ENCODE measurements around the gene SCN5A. TPM values are rescaled to one million over a fixed set of nuclear protein-coding genes. Genes with fewer than 3 reads are reported as not detected.

SCN5A gene
- total RNA-seq, 2 experiments from 2014 or later, result 0.08 to 0.37 TPM

- CTCF ChIA-PET, result interaction anchor here (0.9 kb wide), 1 partner anchor 97 kb away, joined by 3 read pairs; no protein-coding TSS in a partner anchor
- H3K4me3 Mint-ChIP-seq, result no peak overlapping the region
- no peaks in the 10 kb centered on the region for H3K4me1 Mint-ChIP-seq (ENCODE audit: low read depth)
- H3K27me3 Mint-ChIP-seq (ENCODE audit: low read depth), result no peaks in the 10 kb centered on the region
- H3K27ac Mint-ChIP-seq, result no peak overlapping the region
- ATAC-seq, result no peak
- no peak for DNase-seq
- H3K9me3 Mint-ChIP-seq (ENCODE audit: insufficient read depth), result no peaks in the 10 kb centered on the region
- H3K36me3 Mint-ChIP-seq (ENCODE audit: low read depth), result no peaks in the 10 kb centered on the region
- POLR2A ChIA-PET, result no interaction called here
Measured at GRCh38 chr3:38618343-38618742, 31.1 kb downstream of the SCN5A start.

GRCh38 chr3:38617586-38617985 is 31.9 kb downstream of the SCN5A start:
- Mint-ChIP-seq H3K4me3 (no peak overlapping the region), H3K27ac (no peak overlapping the region), H3K9me3 (ENCODE audit: insufficient read depth) (no peaks in the 10 kb centered on the region), H3K27me3 (ENCODE audit: low read depth) (no peaks in the 10 kb centered on the region), H3K4me1 (ENCODE audit: low read depth) (no peaks in the 10 kb centered on the region), H3K36me3 (ENCODE audit: low read depth) (no peaks in the 10 kb centered on the region)
- ChIA-PET POLR2A (no interaction called here), CTCF (no interaction called here)
- no peak for ATAC-seq
- no peak for DNase-seq

- Mint-ChIP-seq H3K36me3 (ENCODE audit: low read depth) (no peaks in the 10 kb centered on the region), H3K4me1 (ENCODE audit: low read depth) (no peaks in the 10 kb centered on the region), H3K9me3 (ENCODE audit: insufficient read depth) (no peaks in the 10 kb centered on the region), H3K4me3 (no peak overlapping the region), H3K27me3 (ENCODE audit: low read depth) (no peaks in the 10 kb centered on the region), H3K27ac (no peak overlapping the region)
- ChIA-PET POLR2A (no interaction called here), CTCF (no interaction called here)
- ATAC-seq (no peak), DNase-seq (no peak)
Measured at GRCh38 chr3:38617137-38617536, 32.4 kb downstream of the SCN5A start.

GRCh38 chr3:38616658-38617057 is 32.8 kb downstream of the SCN5A start:
- ATAC-seq (no peak), DNase-seq (no peak)
- Mint-ChIP-seq H3K36me3 (ENCODE audit: low read depth) (no peaks in the 10 kb centered on the region), H3K4me1 (ENCODE audit: low read depth) (no peaks in the 10 kb centered on the region), H3K27ac (no peak overlapping the region), H3K4me3 (no peak overlapping the region), H3K27me3 (ENCODE audit: low read depth) (no peaks in the 10 kb centered on the region), H3K9me3 (ENCODE audit: insufficient read depth) (no peaks in the 10 kb centered on the region)
- POLR2A ChIA-PET, result no interaction called here
- CTCF ChIA-PET, result no interaction called here

GRCh38 chr3:38616111-38616510 is 33.4 kb downstream of the SCN5A start:
- Mint-ChIP-seq H3K27ac (no peak overlapping the region), H3K4me3 (no peak overlapping the region), H3K36me3 (ENCODE audit: low read depth) (no peaks in the 10 kb centered on the region), H3K4me1 (ENCODE audit: low read depth) (no peaks in the 10 kb centered on the region), H3K27me3 (ENCODE audit: low read depth) (no peaks in the 10 kb centered on the region), H3K9me3 (ENCODE audit: insufficient read depth) (no peaks in the 10 kb centered on the region)
- ChIA-PET POLR2A (no interaction called here), CTCF (interaction anchor here (0.9 kb wide), 1 partner anchor 35 kb away, joined by 3 read pairs; no protein-coding TSS in a partner anchor)
- no peak for ATAC-seq
- no peak for DNase-seq

GRCh38 chr3:38614651-38615352 is 34.7 kb downstream of the SCN5A start:
- Mint-ChIP-seq H3K4me3 (no peak overlapping the region), H3K36me3 (ENCODE audit: low read depth) (no peaks in the 10 kb centered on the region)
- CTCF ChIA-PET, result no interaction called here

GRCh38 chr3:38614091-38614490 is 35.4 kb downstream of the SCN5A start:
- ChIA-PET CTCF (interaction anchor here (2.1 kb wide), 1 partner anchor 93 kb away, joined by 6 read pairs; no protein-coding TSS in a partner anchor), POLR2A (no interaction called here)
- H3K4me1 Mint-ChIP-seq (ENCODE audit: low read depth), result no peaks in the 10 kb centered on the region
- no peak for DNase-seq
- no peak for ATAC-seq
- H3K4me3 Mint-ChIP-seq, result no peak overlapping the region
- H3K27ac Mint-ChIP-seq, result no peak overlapping the region
- no peaks in the 10 kb centered on the region for H3K36me3 Mint-ChIP-seq (ENCODE audit: low read depth)
- H3K9me3 Mint-ChIP-seq (ENCODE audit: insufficient read depth), result no peaks in the 10 kb centered on the region
- no peaks in the 10 kb centered on the region for H3K27me3 Mint-ChIP-seq (ENCODE audit: low read depth)

More at GRCh38 chr3:38614651-38615352, 34.7 kb downstream of the SCN5A start:
- ATAC-seq (no peak), DNase-seq (no peak)
- POLR2A ChIA-PET, result no interaction called here
- Mint-ChIP-seq H3K27ac (no peak overlapping the region), H3K9me3 (ENCODE audit: insufficient read depth) (no peaks in the 10 kb centered on the region), H3K4me1 (ENCODE audit: low read depth) (no peaks in the 10 kb centered on the region), H3K27me3 (ENCODE audit: low read depth) (no peaks in the 10 kb centered on the region)

GRCh38 chr3:38613426-38613825 is 36.1 kb downstream of the SCN5A start:
- ATAC-seq, result no peak
- no peak for DNase-seq
- Mint-ChIP-seq H3K9me3 (ENCODE audit: insufficient read depth) (no peaks in the 10 kb centered on the region), H3K36me3 (ENCODE audit: low read depth) (no peaks in the 10 kb centered on the region), H3K4me1 (ENCODE audit: low read depth) (no peaks in the 10 kb centered on the region), H3K27me3 (ENCODE audit: low read depth) (no peaks in the 10 kb centered on the region), H3K27ac (no peak overlapping the region), H3K4me3 (no peak overlapping the region)
- CTCF ChIA-PET, result interaction anchor here (2.1 kb wide), 1 partner anchor 92 kb away, joined by 6 read pairs; no protein-coding TSS in a partner anchor
- POLR2A ChIA-PET, result no interaction called here

- DNase-seq (no peak), ATAC-seq (no peak)
- ChIA-PET CTCF (no interaction called here), POLR2A (no interaction called here)
- H3K9me3 Mint-ChIP-seq (ENCODE audit: insufficient read depth), result no peaks in the 10 kb centered on the region
- no peaks in the 10 kb centered on the region for H3K27me3 Mint-ChIP-seq (ENCODE audit: low read depth)
- H3K4me1 Mint-ChIP-seq (ENCODE audit: low read depth), result no peaks in the 10 kb centered on the region
- no peak overlapping the region for H3K4me3 Mint-ChIP-seq
- no peak overlapping the region for H3K27ac Mint-ChIP-seq
- H3K36me3 Mint-ChIP-seq (ENCODE audit: low read depth), result no peaks in the 10 kb centered on the region
Measured at GRCh38 chr3:38611866-38612265, 37.6 kb downstream of the SCN5A start.

- Mint-ChIP-seq H3K9me3 (ENCODE audit: insufficient read depth) (no peaks in the 10 kb centered on the region), H3K27ac (no peak overlapping the region), H3K27me3 (ENCODE audit: low read depth) (no peaks in the 10 kb centered on the region), H3K4me3 (no peak overlapping the region), H3K36me3 (ENCODE audit: low read depth) (no peaks in the 10 kb centered on the region), H3K4me1 (ENCODE audit: low read depth) (no peaks in the 10 kb centered on the region)
- POLR2A ChIA-PET, result no interaction called here
- DNase-seq, result no peak
- CTCF ChIA-PET, result no interaction called here
- ATAC-seq, result no peak
Measured at GRCh38 chr3:38610934-38611333, 38.6 kb downstream of the SCN5A start.

- no peak for DNase-seq
- POLR2A ChIA-PET, result no interaction called here
- CTCF ChIA-PET, result no interaction called here
- no peaks in the 10 kb centered on the region for H3K36me3 Mint-ChIP-seq (ENCODE audit: low read depth)
- no peaks in the 10 kb centered on the region for H3K4me1 Mint-ChIP-seq (ENCODE audit: low read depth)
- ATAC-seq, result no peak
- H3K27me3 Mint-ChIP-seq (ENCODE audit: low read depth), result no peaks in the 10 kb centered on the region
- H3K4me3 Mint-ChIP-seq, result no peak overlapping the region
- H3K27ac Mint-ChIP-seq, result no peak overlapping the region
- no peaks in the 10 kb centered on the region for H3K9me3 Mint-ChIP-seq (ENCODE audit: insufficient read depth)
Measured at GRCh38 chr3:38610436-38610835, 39.1 kb downstream of the SCN5A start.

- Mint-ChIP-seq H3K27ac (no peak overlapping the region), H3K27me3 (ENCODE audit: low read depth) (no peaks in the 10 kb centered on the region), H3K36me3 (ENCODE audit: low read depth) (no peaks in the 10 kb centered on the region), H3K9me3 (ENCODE audit: insufficient read depth) (no peaks in the 10 kb centered on the region), H3K4me3 (no peak overlapping the region), H3K4me1 (ENCODE audit: low read depth) (no peaks in the 10 kb centered on the region)
- ChIA-PET CTCF (no interaction called here), POLR2A (no interaction called here)
- DNase-seq (no peak), ATAC-seq (no peak)
Measured at GRCh38 chr3:38609386-38610111, 39.9 kb downstream of the SCN5A start.

All from activated CD8-positive, alpha-beta T cell treated with anti-CD3 and anti-CD28 coated beads, Interleukin-2, amount 10 ng/mL, durations not matched to agents 7 days and 5 days (primary cell).